Fibroblast of the aortic adventitia (primary cell): ENCODE measurements around the gene GALK1. TPM values are rescaled to one million over a fixed set of nuclear protein-coding genes. Genes with fewer than 3 reads are reported as not detected.
A peak's percentile ranks its signal among the peaks of the same experiment; 100 is the strongest.

ENCODE experiments used
- DNase-seq: peaks from one replicate; pipeline ENCODE4 v3.0.0-alpha.2; 2010; ENCODE audit warnings: low read depth
- H3K4me3 ChIP-seq: 2 replicates; pipeline ENCODE4 v1.5.1; 2011; ENCODE audit warnings: low read depth, mild to moderate bottlenecking, control low read depth, low read length, moderate library complexity
- CTCF ChIP-seq: IDR thresholded peaks from 2 replicates; pipeline ENCODE4 v1.5.1; 2011; ENCODE audit warnings: mild to moderate bottlenecking, low read length, control low read depth, inconsistent platforms; ENCODE audit not compliant: insufficient read depth
- total RNA-seq: library from RNA; depleted of rRNA; stranded (reverse); fragments of >200 nt; gene quantifications from 2 replicates; pipeline ENCODE4 v1.2.3, GENCODE V29; 2012; ENCODE audit warnings: low replicate concordance

The GALK1 gene
- total RNA-seq, 1 donor: 35.9 TPM

GRCh38 chr17:75799402-75799801 is 34.4 kb upstream of the GALK1 start:
- no peak overlapping the region for H3K4me3 ChIP-seq
- no peak for TF ChIP-seq CTCF
- DNase-seq: no peak

- no peak for TF ChIP-seq CTCF
- no peak for DNase-seq
- H3K4me3 ChIP-seq: no peak overlapping the region
Measured at GRCh38 chr17:75795820-75796607, 31.0 kb upstream of the GALK1 start.

GRCh38 chr17:75793460-75793859 is 28.5 kb upstream of the GALK1 start:
- H3K4me3 ChIP-seq: no peak overlapping the region
- TF ChIP-seq CTCF: no peak

GRCh38 chr17:75791254-75791653 is 26.3 kb upstream of the GALK1 start:
- no peak for DNase-seq
- TF ChIP-seq CTCF: no peak
- H3K4me3 ChIP-seq: no peak overlapping the region

More at GRCh38 chr17:75793460-75793859, 28.5 kb upstream of the GALK1 start:
- DNase-seq: no peak

GRCh38 chr17:75785016-75785890 is 20.3 kb upstream of the GALK1 start:
- DNase-seq: peak; percentile 88
- no peak for TF ChIP-seq CTCF
- H3K4me3 ChIP-seq: peak overlapping the region; percentile 79

- peak within 1 kb of the TSS; percentile 79 for H3K4me3 ChIP-seq
- TF ChIP-seq CTCF: no peak
- DNase-seq: peak; percentile 100
Measured at GRCh38 chr17:75784473-75785015, 19.6 kb upstream of the GALK1 start, which contains the start of gene UNK. Gene UNK (plus strand): TSS chr17:75784806. CDS start chr17:75784881, 75 bp downstream.
